ENCODE measurements around the gene GDF7.

DNA sequence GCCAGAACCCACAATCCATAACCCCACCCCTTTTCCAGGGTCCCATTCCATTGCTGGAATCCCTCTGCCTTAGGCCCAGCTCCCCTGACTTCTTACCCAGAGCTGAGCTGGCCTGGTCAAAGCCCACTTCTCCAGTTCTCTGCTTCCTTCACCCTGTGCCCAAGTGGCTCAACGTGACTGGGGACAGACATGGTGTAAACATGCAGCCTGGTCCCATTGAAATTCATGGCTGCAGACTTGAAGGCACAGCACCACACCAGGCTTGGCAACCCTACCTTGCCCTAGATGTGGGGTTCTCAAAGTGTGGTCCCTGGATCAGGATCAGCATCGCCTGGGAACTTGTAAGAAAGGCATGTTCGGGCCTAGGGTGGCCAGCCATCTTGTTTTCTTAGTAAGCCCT lies 19.7 kb upstream of the GDF7 start:
- TF ChIP-seq USF2 (IDR thresholded peaks at IDR 0.05; ENCODE audit: borderline replicate concordance, low read depth, low read length) = no peak
- no peak for TF ChIP-seq CTCF (IDR thresholded peaks at IDR 0.05)
- TF ChIP-seq POLR2AphosphoS5 (IDR thresholded peaks at IDR 0.05; ENCODE audit: low read depth, low read length) = no peak
